Ovary (tissue), 3 donors: Measurements from ENCODE around the gene MON1A.

Experiments used
- CTCF ChIP-seq, 3 donors: fragments of 450-650 bp in 2 of 3; fragments of 200-600 bp in 1 of 3; IDR thresholded peaks; one replicate each; pipeline versions ENCODE4 v1.5.1 to v1.8.0; 2016 to 2022; ENCODE audit warnings: antibody characterized with exemption in 3 of 3, mild to moderate bottlenecking in 1 of 3
- POLR2A ChIP-seq: fragments of 450-650 bp; IDR thresholded peaks from one replicate; pipeline ENCODE4 v1.6.1; 2017; ENCODE audit warnings: antibody characterized with exemption, mild to moderate bottlenecking, moderate library complexity
- donor health status: DM: no; HTN: no; CAD: no.

- TF ChIP-seq CTCF (IDR thresholded peaks at IDR 0.05), result no peak
- no peak for TF ChIP-seq POLR2A
Observed at GRCh38 chr3:49911611-49912010, 18.0 kb downstream of the MON1A start.
